ENCODE measurements around the gene THSD7B. TPM values are rescaled to one million over a fixed set of nuclear protein-coding genes. Genes with fewer than 3 reads are reported as not detected.

Gene THSD7B
- total and polyA plus RNA-seq, 9 of the 15 experiments (the other 6 are each of a cell fraction or from before 2014, with no cell fraction given): not detected

- TF ChIP-seq IRF2 (CRISPR knock-in tag; IDR thresholded peaks at IDR 0.05): no peak
- no peak for TF ChIP-seq KDM4B (IDR thresholded peaks at IDR 0.05; ENCODE audit: borderline replicate concordance in 2 of 2, low read depth in 1 of 2)
- TF ChIP-seq CBX5 (IDR thresholded peaks at IDR 0.05; ENCODE audit: borderline replicate concordance, low read depth): no peak
- no peak for TF ChIP-seq KLF6 (CRISPR knock-in tag; IDR thresholded peaks at IDR 0.05; ENCODE audit: borderline replicate concordance)
- TF ChIP-seq BDP1 (IDR thresholded peaks at IDR 0.05; ENCODE audit: insufficient read depth, insufficient read length): no peak
- no peak for TF ChIP-seq ZNF639 (CRISPR knock-in tag; conservative IDR thresholded peaks at IDR 0.05 in 1 of 2, IDR thresholded peaks at IDR 0.05 in 1 of 2)
These were observed 255.3 kb downstream of the THSD7B start (continued) for GRCh38 chr2:137020452-137021196.

GRCh38 chr2:137021763-137022162 is 256.4 kb downstream of the THSD7B start:
- H3K4me1 ChIP-seq (replicated peaks in 1 of 2; ENCODE audit: control insufficient read depth in 2 of 2, insufficient read depth in 2 of 2, low read length in 2 of 2): no peaks in the 10 kb centered on the region
- H3K9me1 ChIP-seq (ENCODE audit: control insufficient read depth, insufficient read depth, low read length): no peaks in the 10 kb centered on the region
- H3K4me2 ChIP-seq (ENCODE audit: insufficient read depth, low read length): no peak overlapping the region
- no peak overlapping the region for H3K27ac ChIP-seq (ENCODE audit: extremely low read depth, low read depth, low read length)
- H2AFZ ChIP-seq (ENCODE audit: low read depth, low read length): no peak overlapping the region
- no peaks in the 10 kb centered on the region for H3K27me3 ChIP-seq (ENCODE audit: control insufficient read depth in 2 of 2, insufficient read depth in 2 of 2, low read length in 2 of 2)
- no peaks in the 10 kb centered on the region for H4K20me1 ChIP-seq (replicated peaks; ENCODE audit: control insufficient read depth, insufficient read depth, low read length)
- ChIA-PET CTCF (ENCODE audit: low intra/inter-chr PET ratio) (no interaction called here), POLR2A (no interaction called here)
- no peak overlapping the region for H3K9ac ChIP-seq (ENCODE audit: insufficient read depth in 1 of 2, low read depth in 2 of 2, low read length in 2 of 2)
- FAIRE-seq (no peak), ATAC-seq (no peak), DNase-seq (ENCODE audit: extremely low read depth in 1 of 4, low spot score in 3 of 4) (no peak)
- TF ChIP-seq ARHGAP35 (IDR thresholded peaks at IDR 0.05; ENCODE audit: partially characterized antibody): no peak
- TF ChIP-seq CTCF (IDR thresholded peaks at IDR 0.05 in 2 of 3, conservative IDR thresholded peaks at IDR 0.05 in 1 of 3; ENCODE audit: insufficient read depth in 2 of 3, low read depth in 1 of 3, low read length in 3 of 3): no peak
- no peak for TF ChIP-seq MCM3 (IDR thresholded peaks at IDR 0.05)
- no peak for TF ChIP-seq ZBED1 (IDR thresholded peaks at IDR 0.05)
- no peak for TF ChIP-seq CSDE1 (IDR thresholded peaks at IDR 0.05)
- TF ChIP-seq ZSCAN29 (IDR thresholded peaks at IDR 0.05): no peak
- TF ChIP-seq ZBTB12 (CRISPR knock-in tag; IDR thresholded peaks at IDR 0.05): no peak
- intact Hi-C loops (cut with micrococcal nuclease): no loop called here
- no TSS peak for BruUV-seq (replicated peaks)
- H3K4me3 ChIP-seq: no peak overlapping the region
- WGBS (ENCODE audit: insufficient coverage, low coverage, missing lambda C conversion rate): 2% methylated on average over 3 of the region's 3 CpGs
- no peaks in the 10 kb centered on the region for H3K36me3 ChIP-seq (ENCODE audit: control insufficient read depth, insufficient read depth, low read length)
- H3K9me3 ChIP-seq (replicated peaks; ENCODE audit: control insufficient read depth, insufficient read depth, low read depth, low read length): no peaks in the 10 kb centered on the region
- in situ Hi-C loops (cut with MboI): no loop called here
- H3K79me2 ChIP-seq (ENCODE audit: control insufficient read depth, insufficient read depth, low read length): no peaks in the 10 kb centered on the region

Data from K562 (cell line).